Esophagus squamous epithelium (tissue), 5 donors: ENCODE results near the gene DSCAML1. TPM values are rescaled to one million over a fixed set of nuclear protein-coding genes. Genes with fewer than 3 reads are reported as not detected.

Source experiments
- DNase-seq: peaks from one replicate; lab custom pipeline; 2025; lab: John Stamatoyannopoulos, UW
- H3K27ac ChIP-seq, 4 donors: fragments of 200-600 bp; sonication (generic); one replicate each; pipeline ENCODE4 v1.5.1; 2016 to 2019; ENCODE audit warnings: mild to moderate bottlenecking in 1 of 4
- H3K27me3 ChIP-seq, 4 donors: fragments of 200-600 bp; sonication (generic); 1 replicate in 3 of 4; 2 replicates in 1 of 4; pipeline versions ENCODE4 v1.5.1 to v1.6.0; 2017 to 2021; ENCODE audit warnings: antibody characterized with exemption in 1 of 4
- H3K36me3 ChIP-seq, 3 donors: fragments of 200-600 bp; sonication (generic); one replicate each; pipeline ENCODE4 v1.5.1; 2016 to 2019
- H3K4me1 ChIP-seq, 3 donors: fragments of 200-600 bp; sonication (generic); one replicate each; pipeline ENCODE4 v1.5.1; 2017 to 2019
- H3K4me3 ChIP-seq, 4 donors: fragments of 200-600 bp; sonication (generic); 1 replicate in 3 of 4; 2 replicates in 1 of 4; pipeline ENCODE4 v1.5.1; 2016 to 2019; ENCODE audit warnings: mild to moderate bottlenecking in 2 of 4, moderate library complexity in 1 of 4
- H3K9me3 ChIP-seq, 3 donors: fragments of 200-600 bp; sonication (generic); one replicate each; pipeline ENCODE4 v1.5.1; 2016 to 2019
- CTCF ChIP-seq, 6 experiments: fragments of 450-650 bp in 4 of 6; fragments of 200-600 bp in 2 of 6; sonication (generic) in 2 of 6; IDR thresholded peaks; one replicate each; pipeline ENCODE4 v1.5.1; 2016 to 2019; ENCODE audit warnings: antibody characterized with exemption in 6 of 6, mild to moderate bottlenecking in 4 of 6, moderate library complexity in 4 of 6
- POLR2A ChIP-seq, 4 donors: fragments of 450-650 bp; IDR thresholded peaks; one replicate each; pipeline ENCODE4 v1.6.1; 2017; ENCODE audit warnings: antibody characterized with exemption in 4 of 4, mild to moderate bottlenecking in 4 of 4, moderate library complexity in 3 of 4
- WGBS, 2 donors: methylation state at CpG; one replicate each; pipeline ENCODE4 v1.1.5; 2018; 5-methylcytosine and 5-hydroxymethylcytosine counted together
- intact Hi-C: fragments of 100-400 bp; cut with DNase I; formaldehyde crosslinking; loops from one replicate; pipeline ENCODE4 v1.15.0; 2022
- total RNA-seq, 4 donors: library from RNA; depleted of rRNA; stranded (reverse); fragments of >200 nt; gene quantifications; one replicate each; pipeline ENCODE4 v1.1.0, GENCODE V29; 2016
- donor health status: DM: yes; HTN: yes; CAD: no.

DSCAML1 gene
- total RNA-seq, 4 donors from 2014 or later = 0.04 to 0.19 TPM; not detected in 2

GRCh38 chr11:117411736-117412135 is 385.3 kb downstream of the DSCAML1 start:
- DNase-seq = no peak
- H3K4me3 ChIP-seq = no peak overlapping the region
- no peak for TF ChIP-seq POLR2A (IDR thresholded peaks at IDR 0.05)
- TF ChIP-seq CTCF (IDR thresholded peaks at IDR 0.05) = no peak
- no peaks in the 10 kb centered on the region for H3K4me1 ChIP-seq
- 94 to 97% methylated on average over 6 to 7 of the region's 10 CpGs for WGBS, 2 donors
- no peak overlapping the region for H3K27ac ChIP-seq
- peaks cover 11 to 60% (median 12%) of the 10 kb centered on the region in 3 donors for H3K36me3 ChIP-seq
- H3K9me3 ChIP-seq = no peaks in the 10 kb centered on the region
- intact Hi-C loops = no loop called here
- no peaks in the 10 kb centered on the region for H3K27me3 ChIP-seq

GRCh38 chr11:117410861-117411710 is 385.9 kb downstream of the DSCAML1 start:
- H3K4me3 ChIP-seq = no peak overlapping the region
- peaks cover 12 to 67% (median 15%) of the 10 kb centered on the region in 3 donors for H3K36me3 ChIP-seq
- WGBS, 2 donors = 89 to 100% methylated on average over 3 to 5 of the region's 14 CpGs
- peaks cover 0 to 4% (median 2%) of the 10 kb centered on the region in 3 donors for H3K9me3 ChIP-seq
- no peak for DNase-seq
- intact Hi-C loops = no loop called here
- no peaks in the 10 kb centered on the region for H3K4me1 ChIP-seq
- H3K27me3 ChIP-seq = no peaks in the 10 kb centered on the region
- H3K27ac ChIP-seq = no peak overlapping the region
- no peak for TF ChIP-seq POLR2A (IDR thresholded peaks at IDR 0.05)
- TF ChIP-seq CTCF (IDR thresholded peaks at IDR 0.05) = no peak

GRCh38 chr11:117410238-117410637 is 386.8 kb downstream of the DSCAML1 start:
- DNase-seq = no peak
- Histone ChIP-seq H3K4me1 (no peaks in the 10 kb centered on the region), H3K9me3 (peaks cover 0 to 12% (median 8%) of the 10 kb centered on the region in 3 donors), H3K4me3 (no peak overlapping the region), H3K36me3 (peaks cover 12 to 75% (median 15%) of the 10 kb centered on the region in 3 donors), H3K27ac (no peak overlapping the region), H3K27me3 (no peaks in the 10 kb centered on the region)
- WGBS, 2 donors = 92 to 100% methylated on average over 1 of the region's 1 CpG
- no peak for TF ChIP-seq CTCF (IDR thresholded peaks at IDR 0.05)
- no peak for TF ChIP-seq POLR2A (IDR thresholded peaks at IDR 0.05)
- intact Hi-C loops = no loop called here

- DNase-seq = no peak
Measured at GRCh38 chr11:117409511-117409910, 387.5 kb downstream of the DSCAML1 start.

More at GRCh38 chr11:117409511-117409910, 387.5 kb downstream of the DSCAML1 start:
- H3K4me1 ChIP-seq = no peaks in the 10 kb centered on the region
- no peak for TF ChIP-seq CTCF (IDR thresholded peaks at IDR 0.05)
- TF ChIP-seq POLR2A (IDR thresholded peaks at IDR 0.05) = no peak
- H3K9me3 ChIP-seq = peaks cover 0 to 18% (median 9%) of the 10 kb centered on the region in 3 donors
- no peak overlapping the region for H3K27ac ChIP-seq
- 95 to 97% methylated on average over 10 to 12 of the region's 12 CpGs for WGBS, 2 donors
- peaks cover 12 to 82% (median 15%) of the 10 kb centered on the region in 3 donors for H3K36me3 ChIP-seq
- intact Hi-C loops = no loop called here
- H3K27me3 ChIP-seq = no peaks in the 10 kb centered on the region
- H3K4me3 ChIP-seq = no peak overlapping the region
